Hematopoietic multipotent progenitor cell treated with erythropoietin and hydrocortisone succinate and interleukin-3 and kit ligand, for 4 days (in vitro differentiated cells): ENCODE results near the gene P3R3URF.
"Not testable (repeated sequence)": the region's sequence is repeated elsewhere in the genome, so short reads cannot be mapped to it uniquely, and the experiment has no call there.

Experiments used
- DNase-seq: peaks from one replicate; pipeline ENCODE4 v3.0.0-alpha.2; 2015

P3R3URF gene

DNA sequence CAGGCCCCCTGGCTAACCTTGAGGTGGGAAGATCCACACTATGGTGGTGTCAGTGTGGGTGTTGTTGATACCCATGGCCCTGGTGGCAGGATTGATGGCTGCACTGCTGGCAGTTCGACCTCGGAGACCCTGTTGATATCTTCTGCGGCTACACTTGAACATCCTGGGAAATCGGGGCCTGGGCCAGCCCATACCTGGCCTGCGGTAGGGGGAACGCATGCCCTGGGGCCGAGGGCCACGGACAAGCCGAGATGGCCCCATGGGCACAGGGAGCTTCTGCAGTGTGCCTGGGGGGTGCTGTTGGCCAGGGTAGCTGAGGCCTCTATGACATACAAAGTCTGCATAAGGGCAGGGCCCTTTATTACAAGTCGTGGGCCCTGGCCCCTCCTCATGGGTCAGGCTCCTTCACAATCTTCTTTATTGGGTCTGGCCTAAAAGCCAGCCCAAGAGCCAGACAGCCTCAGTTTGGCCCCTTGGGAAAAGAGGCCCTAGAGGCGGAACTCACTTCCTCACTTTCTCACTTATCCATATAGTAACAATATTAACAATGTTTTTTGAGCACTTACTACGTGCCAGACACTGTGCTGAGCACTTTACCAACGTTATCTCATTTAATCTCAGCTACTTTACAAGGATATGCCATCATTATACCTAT, at the start of gene P3R3URF:
TSS of gene P3R3URF (minus strand) at position 278 of the 655 bp plus-strand sequence. CDS start at position 261, 17 bp downstream.
- DNase-seq: no peak

DNA sequence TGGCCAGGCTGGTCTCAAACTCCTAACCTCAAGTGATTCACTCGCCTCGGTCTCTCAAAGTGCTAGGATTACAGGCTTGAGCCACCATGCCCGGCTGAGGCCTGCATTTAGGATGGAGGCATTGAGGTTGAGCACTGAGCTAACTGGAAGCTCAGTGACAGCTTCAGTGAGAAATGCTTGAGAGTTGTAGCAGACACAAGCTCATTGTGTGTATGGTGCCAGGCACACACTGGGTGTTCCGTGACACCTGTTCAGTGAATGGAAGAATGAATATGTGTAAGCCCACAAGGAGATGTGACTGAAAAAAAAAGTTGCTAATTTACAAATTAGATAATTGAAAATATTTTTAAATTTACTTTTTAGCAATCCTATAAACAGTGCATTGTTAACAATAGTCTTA, 48.7 kb upstream of the P3R3URF start:
- no peak for DNase-seq

DNA sequence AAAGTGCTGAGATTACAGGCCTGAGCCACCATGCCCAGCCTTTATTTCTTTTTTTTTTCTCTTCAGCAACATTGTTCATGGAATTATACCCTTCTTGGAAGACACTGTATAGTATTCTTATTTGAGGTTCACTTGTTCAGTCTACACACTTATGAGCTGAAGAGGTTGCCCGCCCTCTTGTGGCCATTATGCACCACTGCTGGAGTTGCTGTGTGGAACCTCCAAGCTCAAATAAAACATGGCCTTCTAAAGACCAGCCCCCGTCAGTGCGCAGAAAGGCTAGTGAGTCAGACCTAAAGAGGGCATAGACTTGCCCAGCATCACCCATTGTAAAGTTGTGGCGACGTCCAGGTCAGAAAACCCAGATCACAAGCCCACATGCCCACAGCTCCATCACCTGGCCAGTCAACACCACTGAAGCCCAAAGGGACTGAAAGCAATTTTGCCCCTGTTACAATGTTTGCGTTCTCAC, 47.2 kb upstream of the P3R3URF start:
- DNase-seq: peak; percentile 91

DNA sequence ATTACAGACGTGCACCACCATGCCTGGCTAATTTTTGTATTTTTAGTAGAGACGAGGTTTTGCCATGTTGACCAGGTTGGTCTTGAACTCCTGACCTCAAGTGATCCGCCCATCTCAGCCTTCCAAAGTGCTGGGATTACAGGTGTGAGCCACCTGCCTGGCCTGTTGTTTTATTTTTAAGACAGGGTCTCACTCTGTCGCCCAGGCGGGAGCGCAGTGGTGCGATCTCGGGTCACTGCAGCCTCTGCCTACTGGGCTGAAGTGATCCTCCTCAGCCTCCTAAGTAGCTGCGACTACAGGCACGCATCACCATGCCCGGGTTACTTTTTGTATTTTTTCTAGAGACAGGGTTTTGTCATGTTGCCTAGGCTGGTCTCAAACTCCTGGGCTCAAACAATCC, 46.8 kb upstream of the P3R3URF start:
- DNase-seq: not testable (repeated sequence)

DNA sequence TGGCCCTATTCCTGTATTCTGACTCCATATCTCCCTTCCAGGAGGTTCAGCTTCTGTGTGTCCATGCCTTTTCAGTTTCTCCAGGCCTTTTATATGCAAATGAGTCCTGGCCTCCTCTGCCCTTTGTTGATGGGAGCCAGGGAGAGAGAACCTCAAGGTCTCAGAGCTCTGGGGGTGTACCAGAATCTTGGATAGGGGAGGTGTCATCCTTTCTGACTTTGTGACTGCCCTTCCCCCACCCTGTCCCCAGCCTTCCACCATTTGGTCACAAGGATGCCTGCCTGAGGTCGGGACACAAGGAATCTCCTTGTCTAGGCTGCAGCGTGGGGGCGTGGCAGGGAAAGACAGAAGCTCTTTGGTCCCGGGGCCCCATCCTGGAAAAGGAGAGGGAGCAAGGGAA, 45.5 kb upstream of the P3R3URF start:
- DNase-seq: no peak

DNA sequence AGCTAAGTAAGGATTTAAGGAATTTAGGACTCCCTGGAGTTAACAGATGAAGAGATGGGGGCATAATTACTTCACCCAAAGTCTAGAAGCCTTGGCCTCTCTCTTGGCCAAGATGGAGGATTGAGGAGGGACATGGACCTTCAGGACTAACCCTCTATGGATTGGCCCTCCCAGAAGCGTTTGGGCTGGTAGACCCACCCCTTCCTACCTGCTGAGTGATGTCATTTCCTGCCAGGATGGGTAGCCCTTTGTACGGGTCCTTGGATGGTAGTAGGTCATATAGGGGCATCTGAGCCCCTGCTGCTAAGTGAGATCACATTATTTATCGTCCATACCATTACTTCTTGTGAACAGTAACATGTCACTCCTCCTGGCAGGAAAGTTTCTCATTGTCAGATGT, 44.5 kb upstream of the P3R3URF start:
- no peak for DNase-seq

DNA sequence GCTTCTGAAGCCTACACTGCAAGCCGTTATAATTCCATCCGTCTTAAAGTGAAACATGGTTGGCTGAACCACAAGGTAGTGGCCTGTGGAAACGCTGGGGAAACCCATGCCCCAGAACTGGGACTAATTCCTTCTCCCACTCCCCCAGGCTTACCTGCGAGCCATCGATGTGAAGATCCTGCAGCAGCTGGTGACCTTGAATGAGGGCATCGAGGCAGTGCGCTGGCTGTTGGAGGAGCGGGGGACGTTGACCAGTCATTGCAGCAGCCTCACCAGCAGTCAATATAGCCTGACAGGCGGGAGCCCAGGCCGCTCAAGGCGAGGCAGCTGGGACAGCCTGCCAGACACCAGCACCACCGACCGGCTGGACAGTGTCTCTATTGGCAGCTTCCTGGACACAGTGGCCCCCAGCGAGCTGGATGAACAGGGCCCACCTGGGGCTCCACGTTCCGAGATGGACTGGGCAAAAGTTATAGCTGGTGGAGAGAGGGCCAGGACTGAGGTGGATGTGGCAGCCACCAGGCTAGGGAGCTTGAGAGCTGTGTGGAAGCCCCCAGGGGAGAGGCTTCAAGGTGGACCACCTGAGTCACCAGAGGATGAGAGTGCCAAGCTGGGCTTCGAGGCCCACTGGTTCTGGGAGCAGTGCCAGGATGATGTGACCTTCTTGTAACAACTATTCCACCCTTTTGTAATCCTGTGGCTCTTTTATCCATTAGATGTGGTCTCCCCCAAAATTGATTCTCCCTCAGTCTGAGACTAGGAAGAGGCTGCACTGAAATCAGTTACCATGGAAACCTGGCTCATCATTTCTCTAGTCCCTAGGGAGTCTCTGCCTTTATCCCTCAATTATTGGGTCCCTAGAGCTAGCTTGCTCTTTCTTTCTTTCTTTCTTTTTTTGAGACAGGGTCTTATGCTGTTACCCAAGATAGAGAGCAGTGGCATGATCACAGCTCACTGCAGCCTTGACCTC, 43.5 kb upstream of the P3R3URF start:
- DNase-seq: no peak

DNA sequence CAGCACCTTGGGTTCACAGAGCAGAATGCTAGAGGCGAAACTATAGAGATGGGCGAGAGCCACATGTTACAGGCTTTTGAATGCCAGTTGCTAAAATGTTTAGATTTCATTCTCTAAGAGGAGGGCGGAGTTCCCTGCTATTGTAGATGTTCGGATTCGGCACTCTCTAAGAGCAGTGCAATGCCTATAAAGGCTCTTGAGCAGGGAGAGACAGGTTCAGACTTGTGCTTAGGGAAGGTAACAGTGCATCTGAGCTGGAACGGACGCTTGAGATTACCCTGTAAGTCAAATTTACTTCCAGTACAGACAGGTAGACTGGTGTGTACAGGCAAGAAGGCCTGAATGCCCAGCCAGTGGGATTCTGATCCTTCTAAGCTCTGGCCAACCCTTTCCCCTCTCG, 42.2 kb upstream of the P3R3URF start:
- DNase-seq: no peak

DNA sequence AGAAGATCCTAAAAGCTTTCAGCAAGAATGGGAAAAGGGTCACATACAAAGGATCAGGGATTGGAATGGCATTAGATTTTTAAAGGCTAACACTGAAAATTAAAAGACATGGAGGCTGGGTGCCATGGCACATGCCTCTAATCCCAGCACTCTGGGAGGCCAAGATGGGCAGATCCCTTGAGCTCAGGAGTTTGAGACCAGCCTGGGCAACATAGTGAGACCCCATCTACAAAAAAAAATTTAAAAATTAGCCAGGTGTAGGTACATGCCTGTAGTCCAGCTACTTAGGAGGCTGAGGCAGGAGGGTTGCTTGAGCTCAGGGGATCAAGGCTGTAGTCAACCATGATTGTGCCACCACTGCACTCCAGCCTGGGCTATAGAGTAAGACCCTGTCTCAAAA, 39.2 kb upstream of the P3R3URF start:
- DNase-seq: no peak

DNA sequence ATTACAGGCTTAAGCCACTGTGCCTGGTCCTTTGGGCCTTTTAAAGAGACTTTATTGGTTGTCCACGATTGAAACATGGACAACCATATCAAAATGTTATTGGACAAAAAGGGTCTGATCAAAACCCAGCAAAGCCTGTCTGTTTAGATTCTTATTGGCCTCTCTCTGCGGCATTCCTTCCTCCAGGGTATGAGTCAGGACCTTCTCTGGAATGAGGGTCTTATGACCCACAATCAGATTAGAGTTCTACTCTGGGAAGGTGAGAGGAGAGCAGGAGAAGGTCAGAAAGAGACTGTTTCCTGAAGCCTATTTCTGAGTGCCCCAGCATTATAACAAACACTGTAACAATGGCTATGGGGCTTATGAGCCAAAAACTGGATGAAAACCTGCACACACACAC, 34.8 kb upstream of the P3R3URF start:
- DNase-seq: no peak

DNA sequence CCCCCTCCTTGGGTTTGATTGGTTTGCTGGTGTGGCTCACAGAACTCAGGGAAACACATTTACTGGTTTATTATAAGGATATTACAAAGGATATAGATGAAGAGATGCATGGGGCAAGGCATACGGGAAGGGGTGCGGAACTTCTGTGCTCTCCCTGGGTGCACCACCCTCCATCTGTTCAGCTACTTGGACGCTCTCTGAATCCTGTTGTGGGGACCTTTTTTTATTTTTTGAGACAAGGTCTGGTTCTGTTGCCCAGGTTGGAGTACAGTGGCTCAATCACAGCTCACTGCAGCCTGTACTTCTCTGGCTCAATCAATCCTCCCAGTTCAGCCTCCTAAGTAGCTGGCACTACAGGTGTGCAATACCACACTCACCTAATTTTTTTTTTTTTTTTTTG, 34.3 kb upstream of the P3R3URF start:
- DNase-seq: no peak

DNA sequence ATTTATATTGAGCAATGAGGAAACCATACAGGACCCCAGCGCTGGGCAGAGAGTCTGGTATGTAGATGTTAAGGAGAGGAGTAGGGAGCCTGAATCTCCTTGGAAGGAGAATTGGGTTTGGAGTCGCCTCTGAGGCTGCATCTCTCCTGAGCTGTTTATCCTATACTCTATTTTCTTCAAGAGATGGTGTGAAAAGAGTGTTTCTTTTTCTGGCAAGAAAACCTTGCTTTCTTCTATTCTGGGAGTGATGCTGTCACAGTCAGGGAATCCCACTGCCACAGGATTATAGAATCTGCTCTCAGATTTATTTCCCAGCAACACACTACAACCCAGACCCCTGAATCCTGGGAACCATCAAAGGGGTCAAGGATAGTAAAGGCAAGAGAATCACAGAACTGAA, 30.1 kb upstream of the P3R3URF start:
- no peak for DNase-seq

DNA sequence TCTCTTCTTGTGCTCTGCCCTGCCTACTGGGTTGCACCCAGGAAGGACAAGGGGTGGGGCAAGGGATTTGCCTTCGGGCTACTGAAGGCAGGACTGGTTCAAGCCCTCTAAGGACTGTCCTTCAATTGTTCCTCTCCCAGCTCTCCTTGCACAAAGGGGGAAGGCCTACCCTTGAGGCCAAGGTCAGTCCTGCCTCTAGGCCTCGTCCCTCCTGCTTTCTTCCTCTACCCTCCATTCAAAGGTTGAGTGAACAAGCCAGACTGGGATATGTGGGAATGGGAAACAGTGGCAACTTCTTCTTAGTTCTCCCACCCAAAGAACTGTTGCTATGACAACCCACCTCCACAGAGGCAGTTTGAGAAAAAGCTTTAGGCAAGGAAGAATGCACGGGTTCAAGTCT, 29.5 kb upstream of the P3R3URF start:
- DNase-seq: no peak

DNA sequence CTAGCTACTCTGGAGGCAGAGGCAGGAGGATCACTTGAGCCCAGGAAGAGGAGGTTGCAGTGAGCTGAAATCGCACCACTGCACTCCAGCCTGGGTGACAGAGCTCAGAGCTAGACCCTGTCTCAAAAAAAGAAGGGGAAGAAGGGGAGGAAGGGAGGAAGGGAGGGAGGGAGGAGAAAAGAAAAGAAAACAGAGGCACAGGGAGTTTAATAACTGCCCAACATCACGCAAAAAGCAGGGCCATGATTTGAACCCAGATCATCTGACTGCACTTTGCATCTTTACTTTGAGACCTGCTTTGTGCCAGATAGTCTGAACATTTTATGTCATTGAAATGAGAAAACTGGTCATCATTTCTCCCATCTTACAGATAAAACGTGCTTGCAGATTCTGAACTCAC, 28.9 kb upstream of the P3R3URF start:
- no peak for DNase-seq

DNA sequence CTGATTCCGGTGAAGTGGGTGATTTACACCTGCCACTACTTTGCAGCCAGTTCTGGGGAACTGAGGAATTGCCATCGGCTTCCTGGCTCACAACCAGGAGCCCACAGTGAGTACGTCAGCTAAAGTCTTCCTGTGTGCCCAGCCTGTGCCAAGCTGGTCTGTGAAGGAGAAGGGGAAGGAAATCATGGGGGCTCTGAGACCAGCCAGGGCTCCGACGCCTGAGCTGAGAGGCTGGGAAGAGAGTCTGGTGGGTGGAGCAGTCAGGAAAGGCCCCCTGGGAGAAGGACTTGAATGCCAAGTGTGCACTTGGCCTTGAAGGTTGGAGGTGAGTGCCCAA, 28.1 kb upstream of the P3R3URF start:
- DNase-seq: no peak

DNA sequence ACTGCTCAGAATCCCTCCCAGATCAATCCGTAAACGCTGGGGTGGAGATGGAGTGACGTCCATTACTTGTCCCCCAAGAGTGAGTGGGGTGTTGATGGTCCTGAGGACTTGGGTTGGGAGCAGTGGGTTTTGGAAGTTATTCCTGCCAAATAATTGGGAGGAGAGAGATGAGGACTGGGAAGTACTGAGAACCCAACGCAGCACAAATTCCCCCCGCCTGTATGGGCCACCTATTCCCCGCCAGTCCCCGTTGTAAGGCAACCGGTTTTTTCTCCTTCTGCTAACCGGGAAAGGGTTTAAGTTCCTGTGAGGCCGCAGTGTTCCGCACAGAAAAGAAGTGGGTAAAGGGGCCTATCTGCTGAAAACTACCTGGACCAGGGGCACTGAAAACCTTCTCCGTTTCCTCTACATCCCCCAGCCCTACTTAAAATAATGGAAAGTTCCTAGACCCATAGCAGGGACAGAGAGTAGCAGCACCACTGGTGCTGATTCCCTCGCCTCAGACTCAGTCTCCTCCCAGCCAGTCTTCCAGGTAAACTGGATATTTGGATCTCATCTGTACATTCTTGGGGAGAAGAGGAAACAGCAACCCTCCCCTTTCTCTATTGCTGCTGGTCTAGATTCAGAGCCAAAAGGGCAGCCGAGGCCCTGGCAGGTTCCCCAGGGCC, 27.6 kb upstream of the P3R3URF start:
- no peak for DNase-seq

DNA sequence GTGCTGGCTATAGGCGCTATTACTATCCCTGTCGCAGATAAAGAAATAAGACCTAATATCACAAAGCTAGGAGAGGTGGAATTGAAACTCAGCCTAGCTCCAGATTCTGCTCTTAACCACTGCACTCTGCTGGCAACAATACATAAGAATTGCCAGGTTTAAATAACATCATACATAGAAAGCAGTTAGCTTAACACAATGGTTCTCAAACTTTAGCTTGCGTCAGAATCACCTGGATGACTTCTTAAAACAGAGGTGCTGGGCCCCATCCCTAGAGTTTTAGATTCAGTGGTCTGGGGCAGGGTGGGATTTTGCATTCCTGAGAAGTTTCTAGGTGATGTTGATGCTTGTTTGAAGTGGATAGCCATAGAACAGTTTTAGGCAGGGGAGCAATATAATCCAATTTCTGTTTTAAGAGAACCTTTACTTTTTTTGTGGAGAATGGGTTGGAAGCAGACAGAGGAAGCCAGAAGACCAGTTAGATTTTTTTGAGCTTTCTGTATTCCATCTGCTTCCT, 23.0 kb upstream of the P3R3URF start:
- DNase-seq: peak; percentile 17

DNA sequence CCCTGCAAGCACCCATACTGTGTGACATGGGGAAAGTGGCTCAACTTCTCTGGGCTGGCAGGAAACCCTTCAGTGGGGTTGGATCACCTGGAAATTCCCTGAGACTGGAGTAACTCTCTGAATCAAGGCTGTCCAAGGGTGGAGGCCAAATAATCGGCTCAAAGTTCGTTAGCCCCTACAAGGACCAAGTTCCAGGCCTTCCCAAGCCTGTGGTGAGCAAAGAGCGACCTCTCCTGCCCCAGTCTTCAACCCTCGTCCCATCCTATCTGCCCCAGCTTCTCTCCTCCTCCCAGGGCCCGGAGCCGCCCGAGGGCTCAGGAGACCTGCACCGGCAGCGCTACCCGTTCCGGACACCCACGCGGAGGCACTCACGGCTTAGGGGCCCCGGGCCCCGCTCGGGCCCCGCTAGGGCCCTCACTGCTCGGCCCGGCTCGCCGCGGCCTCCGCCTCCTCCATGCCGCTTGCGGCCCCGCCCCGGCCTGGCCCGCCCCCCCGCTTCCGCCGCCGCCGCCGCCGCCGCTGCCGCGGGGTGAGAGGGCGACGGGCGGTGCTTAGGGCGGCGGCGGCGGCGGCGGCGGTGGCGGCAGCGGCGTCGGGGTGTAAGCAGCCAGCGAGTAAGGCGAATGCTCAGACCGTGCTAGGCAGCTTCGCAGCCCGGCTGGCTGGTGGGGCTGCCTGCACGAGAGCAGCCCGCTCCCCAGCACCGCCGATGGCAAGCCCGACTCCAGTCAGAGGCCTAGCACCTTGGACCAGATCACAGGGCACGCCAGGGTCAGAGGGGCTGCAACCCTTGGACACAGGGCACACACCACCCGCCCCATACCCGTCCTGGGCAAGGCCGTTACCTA, 21.9 kb upstream of the P3R3URF start, which contains the start of gene POMGNT1:
TSS of gene POMGNT1 (minus strand) at position 471 of the 848 bp plus-strand sequence. CDS start 613 bp downstream, outside the sequence.
- DNase-seq: peak; percentile 87

DNA sequence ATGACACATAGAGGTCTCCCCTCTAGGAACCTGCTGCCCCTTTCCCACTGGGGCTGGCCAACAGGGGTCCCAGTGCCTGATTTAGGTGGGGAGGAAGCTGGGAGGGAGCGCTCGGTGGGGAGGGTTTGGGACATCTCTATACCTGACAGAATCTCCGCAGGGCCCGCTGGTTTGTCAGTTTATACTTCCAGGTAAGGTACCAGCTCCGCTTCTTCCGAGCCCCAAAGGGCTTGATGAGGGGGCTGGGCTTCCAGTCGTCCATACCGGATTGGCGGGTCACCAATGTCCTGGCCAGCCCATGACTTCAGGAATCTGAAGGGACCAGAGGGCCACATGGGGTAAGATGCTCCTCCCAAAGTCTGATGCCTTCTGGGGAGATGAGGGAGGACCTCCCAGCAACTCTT, 21.3 kb upstream of the P3R3URF start:
- no peak for DNase-seq

DNA sequence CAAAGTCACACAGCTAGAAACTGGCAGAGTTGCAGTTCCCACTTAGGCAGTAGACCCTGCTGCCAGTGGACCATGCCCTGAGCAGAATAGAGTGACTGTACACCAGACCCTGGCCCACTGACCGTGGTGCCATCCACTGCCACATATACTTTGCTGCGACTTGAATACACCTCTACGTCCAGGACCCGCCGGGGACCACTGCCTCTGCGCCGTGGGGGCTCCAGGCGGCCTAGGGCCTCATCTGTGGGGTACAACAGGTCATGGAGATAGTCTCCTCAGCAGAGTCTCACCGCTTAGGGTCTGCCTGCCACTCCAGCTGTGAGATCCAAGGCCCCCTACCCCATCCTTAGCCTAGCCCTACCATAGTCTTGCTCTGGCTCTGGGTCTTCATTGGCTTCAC, 20.3 kb upstream of the P3R3URF start:
- no peak for DNase-seq

DNA sequence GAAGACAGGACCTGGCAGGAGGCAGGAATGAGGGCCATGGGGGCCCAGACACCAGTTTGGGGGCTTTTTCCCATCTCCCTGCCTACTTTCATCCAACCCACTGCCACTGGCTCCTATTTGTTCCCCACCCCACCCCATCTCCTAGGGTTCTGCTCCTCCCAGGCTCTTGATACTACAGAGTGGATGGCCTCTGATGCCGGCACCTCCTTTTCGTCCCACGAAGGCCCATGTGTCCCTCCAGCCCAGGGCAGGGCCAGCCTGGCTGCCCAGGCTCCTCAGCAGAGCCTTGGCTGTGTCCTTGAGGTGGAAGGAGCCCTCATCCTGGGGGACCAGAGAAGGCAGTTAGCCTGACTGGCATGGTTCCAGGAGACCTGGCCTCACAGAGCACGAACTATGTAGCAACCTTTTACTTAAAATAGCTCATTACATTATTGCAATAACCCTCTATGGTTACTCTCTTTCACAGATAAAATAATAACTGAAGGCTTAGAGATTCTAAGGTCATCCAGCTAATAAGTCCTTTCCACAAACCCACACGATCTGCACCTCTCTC, 18.4 kb upstream of the P3R3URF start:
- no peak for DNase-seq

DNA sequence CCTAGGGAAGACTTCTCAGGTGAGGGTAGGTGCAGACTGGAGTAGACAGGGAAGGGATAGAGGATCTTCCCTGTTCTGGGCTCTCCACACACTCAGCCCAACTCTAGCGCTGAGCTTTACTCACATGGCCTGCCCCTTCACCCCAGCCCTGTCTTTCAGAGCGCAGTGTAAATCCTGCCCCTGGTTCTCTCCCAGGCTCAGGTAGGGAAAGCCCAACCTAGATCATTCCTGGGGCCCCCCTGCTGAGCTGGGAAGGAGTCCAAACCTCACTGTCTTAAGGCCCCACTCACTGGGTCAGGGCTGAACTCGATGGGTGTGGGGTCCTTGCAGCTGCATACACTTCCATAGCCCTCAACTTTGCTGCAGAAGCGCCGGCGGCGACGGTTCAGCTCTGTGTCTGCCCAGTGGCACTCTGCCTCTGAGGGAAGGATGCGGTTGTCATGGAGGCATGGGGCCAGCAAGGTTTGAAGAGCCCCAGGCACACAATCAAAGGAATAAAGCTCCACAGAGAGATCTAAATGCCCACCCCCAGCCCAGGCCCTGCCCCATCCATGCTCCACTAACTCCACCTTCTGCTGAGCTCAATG, 17.8 kb upstream of the P3R3URF start:
- DNase-seq: no peak
